HepG2 (cell line): ENCODE data around the gene ECEL1. TPM values are rescaled to one million over a fixed set of nuclear protein-coding genes. Genes with fewer than 3 reads are reported as not detected.
A peak's percentile ranks its signal among the peaks of the same experiment; 100 is the strongest.

Source experiments
- AKNA ChIP-seq: sonication (generic); formaldehyde crosslinking; IDR thresholded peaks from 2 replicates; pipeline ENCODE4 v1.4.0; 2020; ENCODE audit warnings: missing genetic modification reagents, borderline replicate concordance
- HNF4G ChIP-seq, 2 experiments: sonication (generic) in 1 of 2; formaldehyde crosslinking in 1 of 2; IDR thresholded peaks; 2 replicates each; pipeline versions ENCODE4 v1.4.0 to v1.6.1; 2011 to 2020; ENCODE audit warnings: borderline replicate concordance in 2 of 2, low read depth in 2 of 2, mild to moderate bottlenecking in 2 of 2, low read length in 1 of 2, missing genetic modification reagents in 1 of 2, moderate library complexity in 1 of 2
- NONO ChIP-seq, 2 experiments: fragments of 450-650 bp in 1 of 2; sonication (generic) in 1 of 2; formaldehyde crosslinking in 1 of 2; IDR thresholded peaks in 1 of 2; conservative IDR thresholded peaks in 1 of 2; 2 replicates each; pipeline versions ENCODE4 v1.6.1 to v1.8.0; 2017 to 2022; ENCODE audit warnings: mild to moderate bottlenecking in 1 of 2, missing genetic modification reagents in 1 of 2, moderate library complexity in 1 of 2
- RELA ChIP-seq: sonication (generic); formaldehyde crosslinking; IDR thresholded peaks from 2 replicates; pipeline ENCODE4 v1.4.0; 2020; ENCODE audit warnings: missing genetic modification reagents
- RFXANK ChIP-seq: IDR thresholded peaks from 2 replicates; pipeline ENCODE4 v1.6.1; 2016
- SOX13 ChIP-seq, 3 experiments: fragments of 450-650 bp in 1 of 3; sonication (generic) in 1 of 3; formaldehyde crosslinking in 1 of 3; IDR thresholded peaks in 2 of 3; conservative IDR thresholded peaks in 1 of 3; 2 replicates each; pipeline versions ENCODE4 v1.5.0 to v1.6.1; 2016 to 2020; ENCODE audit warnings: antibody characterized with exemption in 1 of 3, mild to moderate bottlenecking in 1 of 3, missing compliant biosample characterization in 1 of 3, missing genetic modification reagents in 1 of 3, moderate library complexity in 1 of 3
- ZNF674 ChIP-seq: sonication (generic); formaldehyde crosslinking; IDR thresholded peaks from 2 replicates; pipeline ENCODE4 v1.5.0; 2020; ENCODE audit warnings: low read depth, mild to moderate bottlenecking, missing genetic modification reagents
- ZNF775 ChIP-seq: sonication (generic); formaldehyde crosslinking; IDR thresholded peaks from 2 replicates; pipeline ENCODE4 v1.4.0; 2020; ENCODE audit warnings: missing genetic modification reagents, mild to moderate bottlenecking, moderate library complexity, borderline replicate concordance
- polyA plus RNA-seq, 8 experiments: library from polyadenylated mRNA; depleted of rRNA in 3 of 8; stranded (reverse) in 7 of 8; unstranded in 1 of 8; fragments of >200 nt; fragmentation: Illumina TruSeq in 4 of 8; extraction: Trizol in 4 of 8; gene quantifications; 2 replicates each; pipeline versions ENCODE4 v1.2.1 to v1.2.3, GENCODE V29; 2011 to 2016; ENCODE audit warnings: low read depth in 4 of 8, missing spikeins in 1 of 8, mixed read lengths in 1 of 8; ENCODE audit not compliant: insufficient read depth in 1 of 8
- total RNA-seq, 5 experiments: library from RNA; depleted of rRNA; stranded (reverse); fragments of >200 nt; fragmentation: Illumina TruSeq; extraction: Trizol; gene quantifications; 2 replicates each; pipeline ENCODE4 v1.2.3, GENCODE V29; 2016; ENCODE audit warnings: low read depth in 1 of 5

ECEL1 gene
- total and polyA plus RNA-seq, 2 of the 13 experiments (the other 11 are each of a cell fraction or from before 2014, with no cell fraction given): not detected

- TF ChIP-seq AKNA (CRISPR knock-in tag) (no peak), RELA (CRISPR knock-in tag) (no peak), HNF4G (IDR thresholded peaks at IDR 0.05; ENCODE audit: borderline replicate concordance, low read depth, low read length) (no peak), HNF4G (CRISPR knock-in tag; IDR thresholded peaks at IDR 0.05; ENCODE audit: borderline replicate concordance, low read depth) (0 out of 2 replicates have a peak, but pooled peaks have one; percentile 47), SOX13 (IDR thresholded peaks at IDR 0.05) (no peak), SOX13 (CRISPR knock-in tag; conservative IDR thresholded peaks at IDR 0.05 in 1 of 2, IDR thresholded peaks at IDR 0.05 in 1 of 2) (no peak), NONO (IDR thresholded peaks at IDR 0.05) (no peak), NONO (CRISPR knock-in tag; conservative IDR thresholded peaks at IDR 0.05) (0 out of 2 replicates have a peak, but pooled peaks have one; percentile 35), RFXANK (CRISPR knock-in tag) (no peak), ZNF674 (no peak), ZNF775 (CRISPR knock-in tag) (no peak)
These were observed 38.8 kb upstream of the ECEL1 start (continued) for GRCh38 chr2:232526372-232526941.
